Ishikawa (cell line): ENCODE data around the gene ASXL1.

Experiments
- CEBPB ChIP-seq: IDR thresholded peaks from 2 replicates; pipeline ENCODE4 v1.6.1; 2012
- CREB1 ChIP-seq: IDR thresholded peaks from 2 replicates; pipeline ENCODE4 v1.6.1; 2012; ENCODE audit warnings: low read depth
- EGR1 ChIP-seq: IDR thresholded peaks from 2 replicates; pipeline ENCODE4 v1.6.1; 2012
- EP300 ChIP-seq: IDR thresholded peaks from 2 replicates; pipeline ENCODE4 v1.6.1; 2012; ENCODE audit warnings: borderline replicate concordance
- FOXM1 ChIP-seq: IDR thresholded peaks from 2 replicates; pipeline ENCODE4 v1.6.1; 2012; ENCODE audit warnings: low read depth, borderline replicate concordance
- MAX ChIP-seq: IDR thresholded peaks from 2 replicates; pipeline ENCODE4 v1.6.1; 2012
- NFIC ChIP-seq: IDR thresholded peaks from 2 replicates; pipeline ENCODE4 v1.6.1; 2012
- RAD21 ChIP-seq: IDR thresholded peaks from 2 replicates; pipeline ENCODE4 v1.6.1; 2012; ENCODE audit warnings: low read depth
- REST ChIP-seq: IDR thresholded peaks from 2 replicates; pipeline ENCODE4 v1.6.1; 2012; ENCODE audit warnings: low read depth, mild to moderate bottlenecking
- TAF1 ChIP-seq: IDR thresholded peaks from 2 replicates; pipeline ENCODE4 v1.6.1; 2012; ENCODE audit warnings: low read depth, mild to moderate bottlenecking
- TCF12 ChIP-seq: IDR thresholded peaks from 2 replicates; pipeline ENCODE4 v1.6.1; 2012; ENCODE audit warnings: low read depth
- TEAD4 ChIP-seq: IDR thresholded peaks from 2 replicates; pipeline ENCODE4 v1.6.1; 2012
- USF1 ChIP-seq: IDR thresholded peaks from 2 replicates; pipeline ENCODE4 v1.6.1; 2012
- YY1 ChIP-seq: IDR thresholded peaks from 2 replicates; pipeline ENCODE4 v1.6.1; 2012; ENCODE audit warnings: low read depth
- ZBTB7A ChIP-seq: IDR thresholded peaks from 2 replicates; pipeline ENCODE4 v1.6.1; 2012; ENCODE audit warnings: low read depth

The ASXL1 gene

GRCh38 chr20:32444474-32445220 is 86.5 kb downstream of the ASXL1 start:
- TF ChIP-seq CEBPB (no peak), REST (no peak), RAD21 (no peak), EP300 (no peak), TAF1 (no peak), ZBTB7A (no peak), TCF12 (no peak), EGR1 (no peak), YY1 (no peak), FOXM1 (no peak), TEAD4 (no peak), MAX (no peak), USF1 (no peak), NFIC (no peak), CREB1 (no peak)

- TF ChIP-seq TCF12 (no peak), USF1 (no peak), ZBTB7A (no peak), MAX (no peak), EP300 (no peak), YY1 (no peak), NFIC (no peak), FOXM1 (no peak), RAD21 (no peak), TEAD4 (no peak), TAF1 (no peak), CREB1 (no peak), EGR1 (no peak)
These were observed 87.6 kb downstream of the ASXL1 start for GRCh38 chr20:32445539-32446273.

GRCh38 chr20:32446301-32447100 is 88.4 kb downstream of the ASXL1 start:
- TF ChIP-seq RAD21 (no peak), REST (no peak), NFIC (no peak), FOXM1 (no peak), TEAD4 (no peak), YY1 (no peak)

GRCh38 chr20:32447136-32448027 is 89.3 kb downstream of the ASXL1 start:
- TF ChIP-seq RAD21 (no peak), TEAD4 (no peak), CREB1 (no peak), TAF1 (no peak), CEBPB (no peak), TCF12 (no peak), USF1 (no peak), YY1 (no peak), EP300 (no peak), NFIC (no peak), FOXM1 (no peak), ZBTB7A (no peak)
